SK-N-MC (cell line): ENCODE measurements around the gene ZNF595.
"Not testable (repeated sequence)": the region's sequence is repeated elsewhere in the genome, so short reads cannot be mapped to it uniquely, and the experiment has no call there.

Experiments
- EZH2 ChIP-seq: fragments of 200-600 bp; sonication (generic); IDR thresholded peaks from one replicate; pipeline ENCODE4 v1.6.1; 2017; ENCODE audit warnings: antibody characterized with exemption
- FOXP2 ChIP-seq: optimal IDR thresholded peaks from 2 replicates; pipeline ENCODE3; 2011; ENCODE audit warnings: mild to moderate bottlenecking, moderate library complexity; ENCODE audit not compliant: insufficient read depth; ENCODE audit errors: extremely low read length, control extremely low read depth
- POLR2AphosphoS5 ChIP-seq: IDR thresholded peaks from 2 replicates; pipeline ENCODE4 v1.6.1; 2012; ENCODE audit warnings: mild to moderate bottlenecking, low read depth, low read length, borderline replicate concordance

DNA sequence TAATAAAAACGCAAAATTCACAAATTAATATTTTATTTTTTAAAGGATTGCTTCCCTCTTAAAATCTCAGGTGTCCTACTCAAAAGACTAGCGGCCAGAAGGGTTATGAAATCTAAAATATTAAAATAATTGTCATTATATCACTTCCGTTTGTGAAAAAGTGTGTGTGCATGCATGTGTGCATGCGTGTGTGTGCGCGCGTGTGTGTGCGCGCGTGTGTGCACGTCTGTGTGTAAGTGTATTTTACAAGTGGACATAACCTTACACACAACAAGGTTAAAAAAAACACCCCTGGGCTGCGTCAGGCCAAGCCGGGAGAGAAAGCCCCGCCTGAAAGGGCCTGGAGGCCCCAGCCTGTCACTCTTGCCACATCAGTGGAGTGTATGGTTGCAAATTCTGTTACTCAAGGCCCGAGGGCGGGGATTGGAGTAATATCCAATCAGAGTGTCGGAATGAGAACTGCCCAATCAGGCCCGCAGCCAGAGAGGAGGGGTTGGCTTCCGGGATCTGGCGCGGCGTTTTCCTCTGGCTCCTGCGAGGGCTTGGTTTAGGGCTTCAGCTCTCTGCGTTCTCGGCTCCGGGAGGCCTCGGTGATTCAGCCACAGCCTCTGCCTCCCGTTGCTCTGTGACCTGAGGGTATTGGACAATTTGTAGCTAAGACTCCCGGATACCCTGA is at the start of gene ZNF595:
- TF ChIP-seq POLR2AphosphoS5, EZH2, FOXP2: not testable (repeated sequence)
